Fibroblast of peridontal ligament (primary cell): ENCODE measurements around the gene FKBP5.
A peak's percentile ranks its signal among the peaks of the same experiment; 100 is the strongest.
"Not testable (repeated sequence)": the region's sequence is repeated elsewhere in the genome, so short reads cannot be mapped to it uniquely, and the experiment has no call there.

Experiments used
- DNase-seq: peaks from one replicate; pipeline ENCODE4 v3.0.0-alpha.2; 2010; ENCODE audit errors: extremely low read depth

Gene FKBP5

GRCh38 chr6:35620706-35621105 lies 68.0 kb downstream of the FKBP5 start:
- DNase-seq, result peak; percentile 45

- no peak for DNase-seq
These were observed 75.0 kb downstream of the FKBP5 start for GRCh38 chr6:35613762-35614161.

- peak; percentile 48 for DNase-seq
These were observed 77.5 kb downstream of the FKBP5 start for GRCh38 chr6:35611240-35611639.

GRCh38 chr6:35610830-35611229 lies 77.9 kb downstream of the FKBP5 start:
- DNase-seq, result no peak

- DNase-seq, result no peak
These were observed 79.1 kb downstream of the FKBP5 start for GRCh38 chr6:35609588-35609987.

GRCh38 chr6:35607517-35608233 lies 81.0 kb downstream of the FKBP5 start:
- no peak for DNase-seq

GRCh38 chr6:35605600-35605999 lies 83.1 kb downstream of the FKBP5 start:
- DNase-seq, result no peak

GRCh38 chr6:35603326-35604202 lies 85.2 kb downstream of the FKBP5 start:
- DNase-seq, result no peak

- no peak for DNase-seq
These were observed 86.4 kb downstream of the FKBP5 start for GRCh38 chr6:35602133-35602946.

GRCh38 chr6:35601331-35602132 lies 87.2 kb downstream of the FKBP5 start:
- DNase-seq, result peak; percentile 68

GRCh38 chr6:35600659-35601125 lies 88.0 kb downstream of the FKBP5 start:
- DNase-seq, result no peak

GRCh38 chr6:35599761-35600658 lies 88.7 kb downstream of the FKBP5 start:
- no peak for DNase-seq

- not testable (repeated sequence) for DNase-seq
These were observed 90.1 kb downstream of the FKBP5 start for GRCh38 chr6:35598621-35599020.

GRCh38 chr6:35596448-35597442 lies 92.0 kb downstream of the FKBP5 start:
- DNase-seq, result peak; percentile 55

GRCh38 chr6:35594503-35595186 lies 94.1 kb downstream of the FKBP5 start:
- DNase-seq, result no peak

- DNase-seq, result no peak
These were observed 96.5 kb downstream of the FKBP5 start for GRCh38 chr6:35592178-35592577.

- no peak for DNase-seq
These were observed 98.1 kb downstream of the FKBP5 start for GRCh38 chr6:35590622-35591066.

GRCh38 chr6:35589904-35590303 lies 98.8 kb downstream of the FKBP5 start:
- no peak for DNase-seq
